ENCODE data around the gene FHOD1.

DNA sequence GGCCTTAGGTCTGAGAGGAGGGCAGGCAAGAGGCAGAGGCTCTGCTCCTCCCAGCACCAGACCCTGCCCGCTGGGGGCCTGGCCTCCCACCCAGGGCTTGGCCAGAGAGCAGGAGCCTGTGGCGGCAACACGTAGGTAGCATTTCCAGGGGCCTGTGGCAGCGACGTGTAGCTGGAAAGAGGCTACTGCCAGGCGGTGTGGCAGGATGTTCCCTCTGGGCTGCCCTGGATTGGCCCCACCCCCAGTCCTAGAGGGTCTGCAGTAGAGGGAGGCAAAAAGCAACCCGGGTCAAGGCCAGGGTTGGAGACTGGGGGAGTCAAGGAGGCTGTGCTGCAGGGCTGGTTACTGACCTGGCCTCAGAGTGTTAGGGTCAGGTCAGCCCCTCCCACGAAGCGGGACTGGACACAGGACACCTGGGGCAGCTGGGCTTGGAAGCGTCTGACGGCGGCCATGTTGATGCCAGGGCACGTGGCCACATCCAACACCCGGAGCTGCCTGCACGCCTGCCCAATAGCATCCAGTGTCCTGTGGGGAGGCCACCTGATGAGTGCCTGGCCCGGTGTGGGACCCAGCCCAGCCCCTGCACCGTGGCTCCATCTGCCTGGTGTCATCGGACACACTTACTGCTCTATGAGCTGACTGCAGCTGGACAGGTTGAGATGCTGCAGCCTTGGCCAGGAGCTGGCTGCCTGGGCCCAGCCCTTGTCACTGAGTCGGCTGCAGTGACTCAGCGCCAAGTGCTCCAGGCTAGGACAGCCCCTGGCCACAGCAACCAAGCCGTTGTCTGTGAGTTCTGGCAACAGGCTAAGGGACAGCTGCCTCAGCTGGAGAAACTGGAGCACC lies 39.8 kb downstream of the FHOD1 start:
- TF ChIP-seq, protein P1, sequence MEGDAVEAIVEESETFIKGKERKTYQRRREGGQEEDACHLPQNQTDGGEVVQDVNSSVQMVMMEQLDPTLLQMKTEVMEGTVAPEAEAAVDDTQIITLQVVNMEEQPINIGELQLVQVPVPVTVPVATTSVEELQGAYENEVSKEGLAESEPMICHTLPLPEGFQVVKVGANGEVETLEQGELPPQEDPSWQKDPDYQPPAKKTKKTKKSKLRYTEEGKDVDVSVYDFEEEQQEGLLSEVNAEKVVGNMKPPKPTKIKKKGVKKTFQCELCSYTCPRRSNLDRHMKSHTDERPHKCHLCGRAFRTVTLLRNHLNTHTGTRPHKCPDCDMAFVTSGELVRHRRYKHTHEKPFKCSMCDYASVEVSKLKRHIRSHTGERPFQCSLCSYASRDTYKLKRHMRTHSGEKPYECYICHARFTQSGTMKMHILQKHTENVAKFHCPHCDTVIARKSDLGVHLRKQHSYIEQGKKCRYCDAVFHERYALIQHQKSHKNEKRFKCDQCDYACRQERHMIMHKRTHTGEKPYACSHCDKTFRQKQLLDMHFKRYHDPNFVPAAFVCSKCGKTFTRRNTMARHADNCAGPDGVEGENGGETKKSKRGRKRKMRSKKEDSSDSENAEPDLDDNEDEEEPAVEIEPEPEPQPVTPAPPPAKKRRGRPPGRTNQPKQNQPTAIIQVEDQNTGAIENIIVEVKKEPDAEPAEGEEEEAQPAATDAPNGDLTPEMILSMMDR (IDR thresholded peaks at IDR 0.05), result no peak
- peak in 1 of 2 donors; percentile 13 for TF ChIP-seq POLR2A (IDR thresholded peaks at IDR 0.05)

Data from gastroesophageal sphincter (tissue), 3 donors.